K562 (cell line): Measurements from ENCODE around the gene LAMA5. TPM values are rescaled to one million over a fixed set of nuclear protein-coding genes. Genes with fewer than 3 reads are reported as not detected.

Experiments
- CBFA2T2 ChIP-seq: fragments of 450-650 bp; conservative IDR thresholded peaks from 2 replicates; pipeline ENCODE4 v1.6.1; 2017; ENCODE audit warnings: mild to moderate bottlenecking
- CBFA2T3 ChIP-seq: fragments of 450-650 bp; IDR thresholded peaks from 2 replicates; pipeline ENCODE4 v1.6.1; 2017
- CHCHD3 ChIP-seq: fragments of 250-450 bp; sonication (Bioruptor Pico); IDR thresholded peaks from 2 replicates; pipeline ENCODE4 v2.1.2; 2022; ENCODE audit warnings: mild to moderate bottlenecking
- FOXA1 ChIP-seq: fragments of 450-650 bp; IDR thresholded peaks from 2 replicates; pipeline ENCODE4 v1.6.1; 2016; ENCODE audit warnings: mild to moderate bottlenecking, borderline replicate concordance
- GATA2 ChIP-seq: sonication (generic); formaldehyde crosslinking; IDR thresholded peaks from 2 replicates; pipeline ENCODE4 v1.4.0; 2020; ENCODE audit warnings: mild to moderate bottlenecking, missing genetic modification reagents
- MAX ChIP-seq: sonication (generic); formaldehyde crosslinking; IDR thresholded peaks from 2 replicates; pipeline ENCODE4 v1.9.0; 2022; ENCODE audit warnings: mild to moderate bottlenecking, missing genetic modification reagents
- STAT5A ChIP-seq: IDR thresholded peaks from 2 replicates; pipeline ENCODE4 v1.6.1; 2012; ENCODE audit warnings: low read length, inconsistent platforms, borderline replicate concordance
- STAT5B ChIP-seq: fragments of 250-450 bp; sonication (Bioruptor Pico); IDR thresholded peaks from 2 replicates; pipeline ENCODE4 v1.8.0; 2021; ENCODE audit warnings: mild to moderate bottlenecking, inconsistent platforms
- THRAP3 ChIP-seq: fragments of 450-650 bp; IDR thresholded peaks from 2 replicates; pipeline ENCODE4 v1.6.1; 2016; ENCODE audit warnings: mild to moderate bottlenecking, inconsistent platforms, borderline replicate concordance
- ZNF197 ChIP-seq: fragments of 200-800 bp; sonication (Bioruptor generic); IDR thresholded peaks from 2 replicates; pipeline ENCODE4 v1.6.1; 2016; ENCODE audit warnings: low read depth, missing genetic modification characterization, missing compliant biosample characterization
- ZNF280B ChIP-seq: fragments of 250-450 bp; sonication (Bioruptor Pico); IDR thresholded peaks from 2 replicates; pipeline ENCODE4 v1.5.1; 2021; ENCODE audit warnings: mild to moderate bottlenecking
- polyA plus RNA-seq, 8 experiments: library from polyadenylated mRNA; depleted of rRNA in 4 of 8; stranded (reverse) in 5 of 8; unstranded in 3 of 8; fragments of >200 nt; fragmentation: Nextera tagmentation in 2 of 8; fragmentation: Illumina TruSeq in 1 of 8; extraction: Ambion mirVana in 2 of 8; extraction: Trizol in 1 of 8; gene quantifications; 2 replicates each; pipeline versions ENCODE4 v1.2.1 to v1.2.3, GENCODE V29; 2011 to 2014; ENCODE audit warnings: inconsistent platforms in 1 of 8, missing spikeins in 1 of 8
- total RNA-seq, 7 experiments: library from RNA; depleted of rRNA in 6 of 7; stranded (reverse); fragments of >200 nt in 6 of 7; fragmentation: Illumina TruSeq in 2 of 7; extraction: Trizol in 2 of 7; gene quantifications; 2 replicates each; pipeline versions ENCODE4 v1.2.1 to v1.2.3, GENCODE V29; 2011 to 2021; ENCODE audit warnings: low replicate concordance in 1 of 7
- TF ChIP-seq, protein P1 (sequence below): fragments of 200-600 bp; sonication (generic); IDR thresholded peaks from one replicate; pipeline ENCODE4 v1.6.1; 2012; ENCODE audit warnings: mild to moderate bottlenecking, low read depth, low read length, inconsistent platforms
- TF ChIP-seq, protein P2 (sequence below): sonication (generic); formaldehyde crosslinking; IDR thresholded peaks from 2 replicates; pipeline ENCODE4 v1.4.0; 2020; ENCODE audit warnings: mild to moderate bottlenecking, missing genetic modification reagents

Gene LAMA5
- total and polyA plus RNA-seq, 9 of the 15 experiments (the other 6 are each of a cell fraction or from before 2014, with no cell fraction given): 0.31 to 101 (median 7.8) TPM

GRCh38 chr20:62274332-62274950 lies 92.7 kb downstream of the LAMA5 start (continued):
- peak; percentile 60 for TF ChIP-seq MAX (CRISPR knock-in tag)
- TF ChIP-seq CHCHD3 (CRISPR knock-in tag): no peak
- no peak for TF ChIP-seq THRAP3
- peak; percentile 30; the same call in 1 of the 2 replicates for TF ChIP-seq STAT5A
- peak; percentile 86 for TF ChIP-seq CBFA2T3
- TF ChIP-seq FOXA1: no peak
- peak; percentile 72 for TF ChIP-seq CBFA2T2
- no peak for TF ChIP-seq STAT5B (CRISPR knock-in tag)
- TF ChIP-seq GATA2 (CRISPR knock-in tag): peak; percentile 51
- TF ChIP-seq, protein P1, sequence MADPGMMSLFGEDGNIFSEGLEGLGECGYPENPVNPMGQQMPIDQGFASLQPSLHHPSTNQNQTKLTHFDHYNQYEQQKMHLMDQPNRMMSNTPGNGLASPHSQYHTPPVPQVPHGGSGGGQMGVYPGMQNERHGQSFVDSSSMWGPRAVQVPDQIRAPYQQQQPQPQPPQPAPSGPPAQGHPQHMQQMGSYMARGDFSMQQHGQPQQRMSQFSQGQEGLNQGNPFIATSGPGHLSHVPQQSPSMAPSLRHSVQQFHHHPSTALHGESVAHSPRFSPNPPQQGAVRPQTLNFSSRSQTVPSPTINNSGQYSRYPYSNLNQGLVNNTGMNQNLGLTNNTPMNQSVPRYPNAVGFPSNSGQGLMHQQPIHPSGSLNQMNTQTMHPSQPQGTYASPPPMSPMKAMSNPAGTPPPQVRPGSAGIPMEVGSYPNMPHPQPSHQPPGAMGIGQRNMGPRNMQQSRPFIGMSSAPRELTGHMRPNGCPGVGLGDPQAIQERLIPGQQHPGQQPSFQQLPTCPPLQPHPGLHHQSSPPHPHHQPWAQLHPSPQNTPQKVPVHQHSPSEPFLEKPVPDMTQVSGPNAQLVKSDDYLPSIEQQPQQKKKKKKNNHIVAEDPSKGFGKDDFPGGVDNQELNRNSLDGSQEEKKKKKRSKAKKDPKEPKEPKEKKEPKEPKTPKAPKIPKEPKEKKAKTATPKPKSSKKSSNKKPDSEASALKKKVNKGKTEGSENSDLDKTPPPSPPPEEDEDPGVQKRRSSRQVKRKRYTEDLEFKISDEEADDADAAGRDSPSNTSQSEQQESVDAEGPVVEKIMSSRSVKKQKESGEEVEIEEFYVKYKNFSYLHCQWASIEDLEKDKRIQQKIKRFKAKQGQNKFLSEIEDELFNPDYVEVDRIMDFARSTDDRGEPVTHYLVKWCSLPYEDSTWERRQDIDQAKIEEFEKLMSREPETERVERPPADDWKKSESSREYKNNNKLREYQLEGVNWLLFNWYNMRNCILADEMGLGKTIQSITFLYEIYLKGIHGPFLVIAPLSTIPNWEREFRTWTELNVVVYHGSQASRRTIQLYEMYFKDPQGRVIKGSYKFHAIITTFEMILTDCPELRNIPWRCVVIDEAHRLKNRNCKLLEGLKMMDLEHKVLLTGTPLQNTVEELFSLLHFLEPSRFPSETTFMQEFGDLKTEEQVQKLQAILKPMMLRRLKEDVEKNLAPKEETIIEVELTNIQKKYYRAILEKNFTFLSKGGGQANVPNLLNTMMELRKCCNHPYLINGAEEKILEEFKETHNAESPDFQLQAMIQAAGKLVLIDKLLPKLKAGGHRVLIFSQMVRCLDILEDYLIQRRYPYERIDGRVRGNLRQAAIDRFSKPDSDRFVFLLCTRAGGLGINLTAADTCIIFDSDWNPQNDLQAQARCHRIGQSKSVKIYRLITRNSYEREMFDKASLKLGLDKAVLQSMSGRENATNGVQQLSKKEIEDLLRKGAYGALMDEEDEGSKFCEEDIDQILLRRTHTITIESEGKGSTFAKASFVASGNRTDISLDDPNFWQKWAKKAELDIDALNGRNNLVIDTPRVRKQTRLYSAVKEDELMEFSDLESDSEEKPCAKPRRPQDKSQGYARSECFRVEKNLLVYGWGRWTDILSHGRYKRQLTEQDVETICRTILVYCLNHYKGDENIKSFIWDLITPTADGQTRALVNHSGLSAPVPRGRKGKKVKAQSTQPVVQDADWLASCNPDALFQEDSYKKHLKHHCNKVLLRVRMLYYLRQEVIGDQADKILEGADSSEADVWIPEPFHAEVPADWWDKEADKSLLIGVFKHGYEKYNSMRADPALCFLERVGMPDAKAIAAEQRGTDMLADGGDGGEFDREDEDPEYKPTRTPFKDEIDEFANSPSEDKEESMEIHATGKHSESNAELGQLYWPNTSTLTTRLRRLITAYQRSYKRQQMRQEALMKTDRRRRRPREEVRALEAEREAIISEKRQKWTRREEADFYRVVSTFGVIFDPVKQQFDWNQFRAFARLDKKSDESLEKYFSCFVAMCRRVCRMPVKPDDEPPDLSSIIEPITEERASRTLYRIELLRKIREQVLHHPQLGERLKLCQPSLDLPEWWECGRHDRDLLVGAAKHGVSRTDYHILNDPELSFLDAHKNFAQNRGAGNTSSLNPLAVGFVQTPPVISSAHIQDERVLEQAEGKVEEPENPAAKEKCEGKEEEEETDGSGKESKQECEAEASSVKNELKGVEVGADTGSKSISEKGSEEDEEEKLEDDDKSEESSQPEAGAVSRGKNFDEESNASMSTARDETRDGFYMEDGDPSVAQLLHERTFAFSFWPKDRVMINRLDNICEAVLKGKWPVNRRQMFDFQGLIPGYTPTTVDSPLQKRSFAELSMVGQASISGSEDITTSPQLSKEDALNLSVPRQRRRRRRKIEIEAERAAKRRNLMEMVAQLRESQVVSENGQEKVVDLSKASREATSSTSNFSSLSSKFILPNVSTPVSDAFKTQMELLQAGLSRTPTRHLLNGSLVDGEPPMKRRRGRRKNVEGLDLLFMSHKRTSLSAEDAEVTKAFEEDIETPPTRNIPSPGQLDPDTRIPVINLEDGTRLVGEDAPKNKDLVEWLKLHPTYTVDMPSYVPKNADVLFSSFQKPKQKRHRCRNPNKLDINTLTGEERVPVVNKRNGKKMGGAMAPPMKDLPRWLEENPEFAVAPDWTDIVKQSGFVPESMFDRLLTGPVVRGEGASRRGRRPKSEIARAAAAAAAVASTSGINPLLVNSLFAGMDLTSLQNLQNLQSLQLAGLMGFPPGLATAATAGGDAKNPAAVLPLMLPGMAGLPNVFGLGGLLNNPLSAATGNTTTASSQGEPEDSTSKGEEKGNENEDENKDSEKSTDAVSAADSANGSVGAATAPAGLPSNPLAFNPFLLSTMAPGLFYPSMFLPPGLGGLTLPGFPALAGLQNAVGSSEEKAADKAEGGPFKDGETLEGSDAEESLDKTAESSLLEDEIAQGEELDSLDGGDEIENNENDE: no peak
- no peak for TF ChIP-seq ZNF197
- TF ChIP-seq, protein P2, sequence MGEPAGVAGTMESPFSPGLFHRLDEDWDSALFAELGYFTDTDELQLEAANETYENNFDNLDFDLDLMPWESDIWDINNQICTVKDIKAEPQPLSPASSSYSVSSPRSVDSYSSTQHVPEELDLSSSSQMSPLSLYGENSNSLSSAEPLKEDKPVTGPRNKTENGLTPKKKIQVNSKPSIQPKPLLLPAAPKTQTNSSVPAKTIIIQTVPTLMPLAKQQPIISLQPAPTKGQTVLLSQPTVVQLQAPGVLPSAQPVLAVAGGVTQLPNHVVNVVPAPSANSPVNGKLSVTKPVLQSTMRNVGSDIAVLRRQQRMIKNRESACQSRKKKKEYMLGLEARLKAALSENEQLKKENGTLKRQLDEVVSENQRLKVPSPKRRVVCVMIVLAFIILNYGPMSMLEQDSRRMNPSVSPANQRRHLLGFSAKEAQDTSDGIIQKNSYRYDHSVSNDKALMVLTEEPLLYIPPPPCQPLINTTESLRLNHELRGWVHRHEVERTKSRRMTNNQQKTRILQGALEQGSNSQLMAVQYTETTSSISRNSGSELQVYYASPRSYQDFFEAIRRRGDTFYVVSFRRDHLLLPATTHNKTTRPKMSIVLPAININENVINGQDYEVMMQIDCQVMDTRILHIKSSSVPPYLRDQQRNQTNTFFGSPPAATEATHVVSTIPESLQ: no peak
- TF ChIP-seq ZNF280B: no peak
